BE2C (cell line): Measurements from ENCODE around the gene IL10RA.

Source experiments
- DNase-seq: peaks from one replicate; pipeline ENCODE4 v3.0.0-alpha.2; 2020
- H3K27me3 ChIP-seq: fragments of 250-450 bp; sonication (Bioruptor Pico); 2 replicates; pipeline ENCODE4 v1.5.1; 2020; ENCODE audit warnings: mild to moderate bottlenecking
- H3K36me3 ChIP-seq: fragments of 250-450 bp; sonication (Bioruptor Pico); 2 replicates; pipeline ENCODE4 v1.5.1; 2020; ENCODE audit warnings: mild to moderate bottlenecking
- H3K4me1 ChIP-seq: fragments of 250-450 bp; sonication (Bioruptor Pico); 2 replicates; pipeline ENCODE4 v1.5.1; 2020
- H3K4me3 ChIP-seq: 2 replicates; pipeline ENCODE4 v1.5.1; 2011; ENCODE audit warnings: low read depth, low read length
- H3K9me3 ChIP-seq: fragments of 250-450 bp; sonication (Bioruptor Pico); 2 replicates; pipeline ENCODE4 v1.5.1; 2020
- TF ChIP-seq, protein P1 (sequence below): IDR thresholded peaks from 2 replicates; pipeline ENCODE4 v1.5.1; 2012; ENCODE audit warnings: mild to moderate bottlenecking, low read depth, low read length

Gene IL10RA

DNA sequence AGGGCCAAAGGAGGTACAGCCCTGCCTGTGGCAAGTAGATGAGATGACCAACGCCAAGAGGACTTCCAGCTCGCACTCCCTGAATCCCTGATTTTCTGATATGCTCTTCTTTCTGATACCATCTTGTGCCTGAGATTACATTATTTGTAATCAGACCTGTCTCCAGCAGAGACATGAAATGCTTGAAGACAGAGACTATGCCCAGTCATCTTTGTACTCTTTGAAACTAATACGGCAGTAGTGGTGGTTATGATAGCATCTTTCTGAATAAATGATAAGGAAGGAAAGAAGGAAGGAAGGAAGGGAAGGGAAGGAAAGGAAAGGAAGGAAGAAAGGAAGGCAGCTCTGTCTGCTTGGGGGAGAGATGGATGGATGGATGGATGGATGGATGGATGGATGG, 27.8 kb downstream of the IL10RA start:
- DNase-seq: no peak
- Histone ChIP-seq H3K4me1 (no peaks in the 10 kb centered on the region), H3K27me3 (peaks cover 14% of the 10 kb centered on the region), H3K36me3 (no peaks in the 10 kb centered on the region), H3K9me3 (no peaks in the 10 kb centered on the region; the same call in 1 of the 2 replicates), H3K4me3 (no peak overlapping the region)
- TF ChIP-seq, protein P1, sequence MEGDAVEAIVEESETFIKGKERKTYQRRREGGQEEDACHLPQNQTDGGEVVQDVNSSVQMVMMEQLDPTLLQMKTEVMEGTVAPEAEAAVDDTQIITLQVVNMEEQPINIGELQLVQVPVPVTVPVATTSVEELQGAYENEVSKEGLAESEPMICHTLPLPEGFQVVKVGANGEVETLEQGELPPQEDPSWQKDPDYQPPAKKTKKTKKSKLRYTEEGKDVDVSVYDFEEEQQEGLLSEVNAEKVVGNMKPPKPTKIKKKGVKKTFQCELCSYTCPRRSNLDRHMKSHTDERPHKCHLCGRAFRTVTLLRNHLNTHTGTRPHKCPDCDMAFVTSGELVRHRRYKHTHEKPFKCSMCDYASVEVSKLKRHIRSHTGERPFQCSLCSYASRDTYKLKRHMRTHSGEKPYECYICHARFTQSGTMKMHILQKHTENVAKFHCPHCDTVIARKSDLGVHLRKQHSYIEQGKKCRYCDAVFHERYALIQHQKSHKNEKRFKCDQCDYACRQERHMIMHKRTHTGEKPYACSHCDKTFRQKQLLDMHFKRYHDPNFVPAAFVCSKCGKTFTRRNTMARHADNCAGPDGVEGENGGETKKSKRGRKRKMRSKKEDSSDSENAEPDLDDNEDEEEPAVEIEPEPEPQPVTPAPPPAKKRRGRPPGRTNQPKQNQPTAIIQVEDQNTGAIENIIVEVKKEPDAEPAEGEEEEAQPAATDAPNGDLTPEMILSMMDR: no peak

DNA sequence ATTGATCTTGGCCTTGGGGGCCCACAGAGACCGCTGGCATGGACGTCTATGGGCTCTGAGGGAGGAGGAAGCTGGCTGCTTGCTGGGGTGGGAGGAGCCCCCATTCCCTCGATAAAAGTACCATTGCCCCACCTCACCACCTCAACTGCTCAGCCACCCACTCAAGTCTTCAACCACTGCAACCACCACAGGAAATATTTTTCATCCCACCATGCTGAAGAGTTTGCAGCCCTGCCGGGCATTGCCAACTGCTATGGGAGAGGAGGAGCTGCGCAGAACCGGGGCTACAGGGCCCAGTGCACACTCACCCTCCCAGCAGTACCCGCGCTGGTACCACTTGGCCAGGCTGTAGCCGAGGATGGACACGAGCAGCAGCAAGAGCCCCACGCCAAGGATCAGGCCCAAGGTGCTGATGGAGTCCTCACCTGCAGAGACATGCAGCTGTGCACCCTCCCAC, 29.2 kb downstream of the IL10RA start:
- Histone ChIP-seq H3K4me1 (no peaks in the 10 kb centered on the region), H3K4me3 (no peak overlapping the region), H3K27me3 (peaks cover 16% of the 10 kb centered on the region), H3K36me3 (no peaks in the 10 kb centered on the region), H3K9me3 (no peaks in the 10 kb centered on the region; the same call in 1 of the 2 replicates)
- DNase-seq: no peak
- TF ChIP-seq, protein P1: no peak

DNA sequence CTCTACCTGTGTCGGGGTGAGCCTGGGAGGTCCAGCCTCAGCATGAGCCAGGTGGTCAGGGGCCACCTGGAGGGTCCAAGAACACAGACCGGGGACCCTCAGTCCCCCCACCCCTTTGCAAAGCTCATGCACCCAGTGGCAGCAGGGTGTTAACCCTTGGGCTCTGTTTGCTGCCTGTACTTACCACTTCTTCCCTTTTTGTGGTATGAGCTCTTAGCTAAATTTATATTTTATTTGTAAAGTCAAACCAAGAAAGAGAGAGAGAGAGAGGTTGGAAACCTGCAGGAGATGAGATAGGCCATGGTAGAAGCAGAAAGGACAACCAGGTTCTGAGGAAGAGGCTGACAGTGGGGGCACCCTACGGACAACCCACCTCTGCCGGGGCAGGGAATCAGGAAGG, 29.9 kb downstream of the IL10RA start:
- Histone ChIP-seq H3K36me3 (no peaks in the 10 kb centered on the region), H3K4me3 (no peak overlapping the region), H3K27me3 (peaks cover 16% of the 10 kb centered on the region), H3K4me1 (no peaks in the 10 kb centered on the region), H3K9me3 (no peaks in the 10 kb centered on the region; the same call in 1 of the 2 replicates)
- DNase-seq: no peak
- TF ChIP-seq, protein P1: no peak

GRCh38 chr11:118017111-118017510, 30.9 kb downstream of the IL10RA start:
- Histone ChIP-seq H3K36me3 (no peaks in the 10 kb centered on the region), H3K9me3 (no peaks in the 10 kb centered on the region; the same call in 1 of the 2 replicates), H3K4me1 (no peaks in the 10 kb centered on the region), H3K27me3 (peaks cover 16% of the 10 kb centered on the region), H3K4me3 (no peak overlapping the region)
- TF ChIP-seq, protein P1: no peak
- no peak for DNase-seq

DNA sequence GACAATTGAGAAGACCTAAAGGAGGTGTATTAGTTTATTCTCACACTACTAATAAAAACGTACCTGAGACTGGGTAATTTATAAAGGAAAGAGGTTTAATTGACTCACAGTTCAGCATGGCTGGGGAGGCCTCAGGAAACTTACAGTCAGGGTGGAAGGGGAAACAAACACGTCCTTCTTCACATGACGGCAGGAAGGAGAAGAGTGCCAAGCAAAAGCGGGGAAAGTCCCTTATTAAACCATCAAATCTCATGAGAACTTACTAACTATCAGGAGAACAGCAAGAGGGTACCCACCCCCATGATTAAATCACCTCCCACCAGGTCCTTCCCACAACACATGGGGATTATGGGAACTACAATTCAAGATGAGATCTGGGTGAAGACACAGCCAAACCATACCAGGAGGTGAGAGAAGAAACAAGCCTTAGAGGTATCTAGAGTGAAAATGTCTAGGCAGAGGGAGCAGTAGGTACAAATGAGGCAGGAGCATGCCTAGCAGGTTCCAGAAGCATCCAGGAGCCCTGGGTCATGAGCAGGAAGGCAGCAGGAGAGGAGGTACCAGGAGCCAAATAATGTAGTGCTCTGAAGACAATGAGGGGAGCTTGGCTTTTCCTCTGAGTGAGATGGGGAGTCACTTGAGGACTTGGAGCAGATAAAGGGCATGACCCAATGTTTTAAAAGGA, 31.6 kb downstream of the IL10RA start:
- H3K4me1 ChIP-seq: no peaks in the 10 kb centered on the region
- no peak for DNase-seq
- H3K4me3 ChIP-seq: no peak overlapping the region
- no peaks in the 10 kb centered on the region; the same call in 1 of the 2 replicates for H3K9me3 ChIP-seq
- no peaks in the 10 kb centered on the region for H3K36me3 ChIP-seq
- TF ChIP-seq, protein P1: no peak
- peaks cover 16% of the 10 kb centered on the region for H3K27me3 ChIP-seq

DNA sequence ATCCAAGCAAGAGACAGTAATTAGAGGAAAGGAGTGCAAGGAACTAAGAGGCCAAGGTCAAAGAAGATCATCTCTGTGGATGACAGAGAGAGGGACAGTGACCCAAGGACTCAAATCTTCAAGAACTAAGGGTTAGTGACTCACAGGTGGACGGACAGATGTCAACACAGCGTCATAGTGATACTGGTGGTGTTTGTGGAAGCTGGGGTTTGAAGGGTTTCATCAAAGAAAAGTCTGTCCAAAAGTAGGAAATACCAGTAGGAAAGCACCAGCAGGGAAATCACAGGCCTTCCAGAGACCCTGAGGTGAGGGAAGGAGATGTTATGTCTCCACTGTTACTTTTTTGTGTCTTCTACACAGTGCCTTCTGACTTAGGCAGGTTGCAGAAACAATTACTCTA, 32.2 kb downstream of the IL10RA start:
- Histone ChIP-seq H3K4me1 (no peaks in the 10 kb centered on the region), H3K36me3 (no peaks in the 10 kb centered on the region), H3K9me3 (no peaks in the 10 kb centered on the region; the same call in 1 of the 2 replicates), H3K4me3 (no peak overlapping the region), H3K27me3 (peaks cover 16% of the 10 kb centered on the region)
- TF ChIP-seq, protein P1: no peak
- no peak for DNase-seq
